ENCODE results near the gene TAF5L.

DNA sequence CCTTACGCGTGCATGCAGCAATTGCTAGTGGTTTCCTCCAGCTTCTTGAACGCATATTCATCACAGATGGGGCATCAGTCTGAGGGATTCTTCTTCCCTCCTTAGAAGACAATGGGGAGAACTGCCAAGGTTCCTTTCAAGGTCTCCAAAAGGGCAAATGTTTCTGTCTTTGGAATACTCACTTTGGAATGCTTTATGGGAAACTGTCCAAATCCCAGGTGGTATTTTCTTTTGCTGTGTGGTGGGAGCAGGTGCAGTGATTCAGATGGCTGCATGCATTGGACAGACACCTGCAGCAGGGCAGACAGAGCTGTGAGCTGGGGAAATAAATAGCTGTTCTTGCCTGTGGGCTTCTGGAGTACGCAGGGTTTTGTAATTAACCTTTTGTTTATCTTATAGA is 40.7 kb upstream of the TAF5L start:
- TF ChIP-seq, protein P1, sequence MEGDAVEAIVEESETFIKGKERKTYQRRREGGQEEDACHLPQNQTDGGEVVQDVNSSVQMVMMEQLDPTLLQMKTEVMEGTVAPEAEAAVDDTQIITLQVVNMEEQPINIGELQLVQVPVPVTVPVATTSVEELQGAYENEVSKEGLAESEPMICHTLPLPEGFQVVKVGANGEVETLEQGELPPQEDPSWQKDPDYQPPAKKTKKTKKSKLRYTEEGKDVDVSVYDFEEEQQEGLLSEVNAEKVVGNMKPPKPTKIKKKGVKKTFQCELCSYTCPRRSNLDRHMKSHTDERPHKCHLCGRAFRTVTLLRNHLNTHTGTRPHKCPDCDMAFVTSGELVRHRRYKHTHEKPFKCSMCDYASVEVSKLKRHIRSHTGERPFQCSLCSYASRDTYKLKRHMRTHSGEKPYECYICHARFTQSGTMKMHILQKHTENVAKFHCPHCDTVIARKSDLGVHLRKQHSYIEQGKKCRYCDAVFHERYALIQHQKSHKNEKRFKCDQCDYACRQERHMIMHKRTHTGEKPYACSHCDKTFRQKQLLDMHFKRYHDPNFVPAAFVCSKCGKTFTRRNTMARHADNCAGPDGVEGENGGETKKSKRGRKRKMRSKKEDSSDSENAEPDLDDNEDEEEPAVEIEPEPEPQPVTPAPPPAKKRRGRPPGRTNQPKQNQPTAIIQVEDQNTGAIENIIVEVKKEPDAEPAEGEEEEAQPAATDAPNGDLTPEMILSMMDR (conservative IDR thresholded peaks at IDR 0.05), result no peak
- TF ChIP-seq ZFX (IDR thresholded peaks at IDR 0.05), result no peak
